Ovary (tissue), 9 donors: ENCODE results near the gene GARIN5A. TPM values are rescaled to one million over a fixed set of nuclear protein-coding genes. Genes with fewer than 3 reads are reported as not detected.

Source experiments
- DNase-seq, 5 donors: peaks; one replicate each; pipeline ENCODE4 v3.0.0-alpha.2; 2019 to 2020
- H3K27ac ChIP-seq, 2 donors: fragments of 200-600 bp; one replicate each; pipeline versions ENCODE4 v1.5.1 to v1.8.0; 2019 to 2022
- H3K27me3 ChIP-seq: fragments of 200-600 bp; one replicate; pipeline ENCODE4 v1.8.0; 2022
- H3K36me3 ChIP-seq: fragments of 200-600 bp; sonication (generic); one replicate; pipeline ENCODE4 v1.5.1; 2019
- H3K4me1 ChIP-seq: one replicate; pipeline ENCODE4 v1.8.1; 2013; ENCODE audit warnings: mild to moderate bottlenecking, moderate library complexity; ENCODE audit not compliant: insufficient read depth
- H3K4me3 ChIP-seq: fragments of 200-600 bp; sonication (generic); one replicate; pipeline ENCODE4 v1.5.1; 2017
- H3K9me3 ChIP-seq, 2 donors: fragments of 200-600 bp in 1 of 2; sonication (generic) in 1 of 2; one replicate each; pipeline versions ENCODE4 v1.5.1 to v1.8.1; 2013 to 2019; ENCODE audit warnings: mild to moderate bottlenecking in 1 of 2, moderate library complexity in 1 of 2
- CTCF ChIP-seq, 3 donors: fragments of 450-650 bp in 2 of 3; fragments of 200-600 bp in 1 of 3; IDR thresholded peaks; one replicate each; pipeline versions ENCODE4 v1.5.1 to v1.8.0; 2016 to 2022; ENCODE audit warnings: antibody characterized with exemption in 3 of 3, mild to moderate bottlenecking in 1 of 3
- EP300 ChIP-seq: sonication (generic); formaldehyde crosslinking; IDR thresholded peaks from one replicate; pipeline ENCODE4 v1.6.1; 2017; ENCODE audit warnings: antibody characterized with exemption
- POLR2A ChIP-seq: fragments of 450-650 bp; IDR thresholded peaks from one replicate; pipeline ENCODE4 v1.6.1; 2017; ENCODE audit warnings: antibody characterized with exemption, mild to moderate bottlenecking, moderate library complexity
- WGBS, 3 donors: extraction: QIAGEN DNeasy Blood & Tissue Kit in 1 of 3; methylation state at CpG; one replicate each; pipeline versions ENCODE4 v1.1.5 to v1.1.7; 2013 to 2017; 5-methylcytosine and 5-hydroxymethylcytosine counted together
- intact Hi-C, 4 donors: fragments of 100-400 bp; cut with DNase I; formaldehyde crosslinking; loops; one replicate each; pipeline versions ENCODE4 v1.11.0 to v1.15.1; 2022 to 2023
- polyA plus RNA-seq, 2 donors: library from polyadenylated mRNA; stranded (reverse); fragments of 200-250 nt in 1 of 2; fragments of 350-450 nt in 1 of 2; fragmentation: Illumina TruSeq in 1 of 2; extraction: RNeasy Lipid Tissue Mini Kit (QIAGEN cat#74804) in 1 of 2; gene quantifications; one replicate each; pipeline ENCODE4 v1.2.3, GENCODE V29; 2013 to 2014
- total RNA-seq, 7 donors: library from RNA; depleted of rRNA in 2 of 7; stranded (reverse); fragments of >200 nt in 2 of 7; fragmentation: NEBNext Ultra II Directional in 3 of 7; extraction: Animal tissue kit (Norgen Biotek cat#: 25700) in 3 of 7; gene quantifications; one replicate each; pipeline versions ENCODE4 v1.1.0 to v1.2.4, GENCODE V29; 2016 to 2023
- donor health status: DM: no; HTN: no; CAD: no; lungs with moderate emphysema.
- donor health status: DM: no; HTN: no; CAD: no.
- donor health status: Bipolar disorder and iron deficiency.
- donor health status: DM: yes; HTN: yes; CAD: no.
- donor health status: DM: no; HTN: no; CAD: no.
- donor health status: DM: yes; HTN: yes; CAD: no.

The GARIN5A gene
- total and polyA plus RNA-seq, 9 donors: 0.47 to 10.3 (median 3.3) TPM

DNA sequence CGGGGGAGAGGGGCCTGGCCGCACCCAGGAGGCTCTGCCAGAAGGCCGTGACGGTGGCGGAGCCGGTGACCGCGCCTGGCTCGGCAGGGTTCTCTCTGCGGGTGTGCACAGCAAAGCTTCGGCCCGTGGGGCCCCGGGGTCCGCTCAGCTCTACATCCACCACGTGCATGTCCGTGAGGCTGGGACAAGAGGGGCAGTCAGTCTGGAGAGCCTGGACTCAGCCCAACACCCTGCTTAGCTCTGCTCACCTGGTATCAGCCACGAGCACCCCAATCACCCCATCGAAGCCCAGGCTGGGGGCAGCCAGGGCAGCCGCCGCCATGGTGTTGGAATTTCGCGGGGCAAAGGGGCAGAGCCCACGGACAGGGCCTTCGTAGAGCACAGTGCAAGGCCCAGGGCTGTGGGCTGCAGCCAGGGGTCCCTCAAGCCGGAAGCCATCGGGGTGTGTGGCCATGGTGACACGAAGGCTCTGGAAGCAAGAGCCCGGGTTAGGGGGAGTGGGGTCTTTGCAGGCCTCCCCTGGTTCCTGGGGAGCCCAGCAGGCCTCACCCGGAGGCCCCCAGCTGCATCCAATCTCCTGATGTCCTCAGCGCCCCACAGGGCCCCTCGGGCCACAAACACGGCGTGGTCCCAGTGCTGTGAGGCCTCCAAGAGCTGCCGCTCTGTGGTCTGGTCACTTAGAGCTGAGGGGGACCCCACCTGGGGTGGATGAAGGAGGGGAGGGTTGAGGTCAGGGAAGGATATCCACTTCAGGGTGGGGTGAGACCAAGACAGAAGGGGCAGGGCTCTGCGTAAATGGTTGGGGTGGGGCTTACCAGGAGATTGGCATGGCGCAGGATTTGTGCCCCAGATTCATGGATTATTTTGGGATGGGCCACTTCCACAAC lies 35.7 kb upstream of the GARIN5A start:
- no peaks in the 10 kb centered on the region for H3K36me3 ChIP-seq
- H3K9me3 ChIP-seq: no peaks in the 10 kb centered on the region
- intact Hi-C loops: loop anchor here in 3 of 4 donors (5.0 to 10.0 kb wide), 3 partner anchors 160 to 350 kb away; partner anchors contain the start of genes ACP4 (in 1 of the 3) and IZUMO2 (in 1 of the 3)
- no peaks in the 10 kb centered on the region for H3K27me3 ChIP-seq
- WGBS, 3 donors: 76 to 79% (median 78%) methylated on average over 32 to 36 of the region's 36 CpGs
- peak overlapping the region in 1 of 2 donors; percentile 65 for H3K27ac ChIP-seq
- H3K4me3 ChIP-seq: peak overlapping the region; percentile 52
- H3K4me1 ChIP-seq: peaks cover 6% of the 10 kb centered on the region
- no peak for TF ChIP-seq POLR2A
- no peak for TF ChIP-seq EP300
- TF ChIP-seq CTCF (IDR thresholded peaks at IDR 0.05): no peak
- peak in 3 of 5 donors; percentile 59 to 68 (median 61) for DNase-seq

DNA sequence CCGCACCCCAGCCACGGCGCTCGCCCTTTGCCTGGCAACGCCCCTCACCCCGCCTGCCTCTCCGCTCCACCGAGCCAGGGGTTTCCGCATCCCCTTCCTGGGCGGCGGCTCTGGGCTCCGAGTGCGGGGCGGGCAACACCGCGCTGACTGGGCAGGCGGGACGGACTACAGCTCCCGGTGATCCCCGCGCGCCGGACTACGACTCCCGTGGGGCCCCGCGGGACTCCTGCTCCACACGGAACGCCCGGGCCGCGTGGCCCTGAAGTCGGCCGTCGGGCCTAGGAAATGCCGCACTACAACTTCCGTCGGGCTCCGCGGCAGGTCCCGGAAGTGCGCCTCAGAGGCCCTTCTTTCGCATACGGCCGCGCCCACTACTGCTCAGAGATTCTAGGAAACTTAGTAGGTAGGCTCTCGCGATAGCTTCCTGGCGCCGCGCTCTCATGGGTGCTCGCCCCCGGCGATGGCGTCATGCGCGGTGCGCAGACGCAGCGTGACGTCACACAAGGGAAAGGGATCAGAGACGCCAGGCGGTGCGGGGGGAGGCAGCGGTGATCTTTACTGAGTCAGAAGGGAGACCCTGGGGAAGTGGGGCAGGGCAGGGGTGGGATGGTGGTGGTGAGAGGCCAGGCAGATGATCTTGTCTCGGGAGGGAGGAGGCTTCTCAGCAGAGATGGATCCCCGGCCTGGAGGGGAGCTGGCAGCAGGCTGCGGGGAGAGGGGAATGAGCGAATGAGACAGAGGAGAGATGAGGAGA lies 34.6 kb upstream of the GARIN5A start, which contains the start of gene JOSD2:
Gene JOSD2 (minus strand): TSS at position 123 of the 754 bp plus-strand sequence. CDS start 760 bp downstream, outside the sequence.
- Histone ChIP-seq H3K9me3 (no peaks in the 10 kb centered on the region), H3K36me3 (no peaks in the 10 kb centered on the region), H3K4me3 (peak within 1 kb of the TSS; percentile 52), H3K27me3 (no peaks in the 10 kb centered on the region), H3K4me1 (peaks cover 6% of the 10 kb centered on the region), H3K27ac (peak within 1 kb of the TSS; percentile 64 to 65)
- peak; percentile 51 for TF ChIP-seq POLR2A
- peak in 2 of 3 donors; percentile 27 to 33 for TF ChIP-seq CTCF (IDR thresholded peaks at IDR 0.05)
- peak; percentile 76 for TF ChIP-seq EP300
- peak; percentile 98 to 99 (median 99) for DNase-seq
- 0 to 1% (median 1%) methylated on average over 64 to 69 of the region's 69 CpGs for WGBS, 3 donors
- intact Hi-C loops: loop anchor here in 3 of 4 donors (5.0 to 10.0 kb wide), 3 partner anchors 159 to 349 kb away; partner anchors contain the start of genes ACP4 (in 1 of the 3) and IZUMO2 (in 1 of the 3)

DNA sequence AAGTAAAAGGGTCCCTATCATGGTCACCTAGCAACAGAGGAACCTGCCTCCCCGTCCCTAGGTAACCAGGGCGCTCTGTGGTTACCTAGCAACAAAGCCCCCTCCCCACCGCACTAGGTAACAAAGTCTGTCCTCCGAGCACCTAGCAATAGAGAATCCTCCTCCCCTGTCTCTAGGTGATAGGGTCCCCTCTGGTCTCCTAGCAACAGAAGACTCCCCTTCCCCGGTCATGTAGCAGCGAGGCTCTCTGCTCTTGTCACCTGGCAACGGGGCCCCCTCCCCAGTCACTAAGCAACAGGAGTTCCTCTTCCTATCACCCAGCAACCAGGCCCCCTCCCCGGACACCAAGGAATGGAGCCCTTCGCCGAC lies 34.0 kb upstream of the GARIN5A start:
- no peak for DNase-seq
- H3K36me3 ChIP-seq: no peaks in the 10 kb centered on the region
- H3K27me3 ChIP-seq: no peaks in the 10 kb centered on the region
- peak overlapping the region; percentile 39 to 64 for H3K27ac ChIP-seq
- WGBS, 3 donors: 1 to 2% (median 1%) methylated on average over 10 of the region's 10 CpGs
- intact Hi-C loops: loop anchor here in 3 of 4 donors (5.0 to 10.0 kb wide), 3 partner anchors 158 to 348 kb away; partner anchors contain the start of genes ACP4 (in 1 of the 3) and IZUMO2 (in 1 of the 3)
- no peak for TF ChIP-seq EP300
- TF ChIP-seq POLR2A: no peak
- TF ChIP-seq CTCF (IDR thresholded peaks at IDR 0.05): no peak
- H3K9me3 ChIP-seq: no peaks in the 10 kb centered on the region
- peak overlapping the region; percentile 52 for H3K4me3 ChIP-seq
- H3K4me1 ChIP-seq: peaks cover 6% of the 10 kb centered on the region

DNA sequence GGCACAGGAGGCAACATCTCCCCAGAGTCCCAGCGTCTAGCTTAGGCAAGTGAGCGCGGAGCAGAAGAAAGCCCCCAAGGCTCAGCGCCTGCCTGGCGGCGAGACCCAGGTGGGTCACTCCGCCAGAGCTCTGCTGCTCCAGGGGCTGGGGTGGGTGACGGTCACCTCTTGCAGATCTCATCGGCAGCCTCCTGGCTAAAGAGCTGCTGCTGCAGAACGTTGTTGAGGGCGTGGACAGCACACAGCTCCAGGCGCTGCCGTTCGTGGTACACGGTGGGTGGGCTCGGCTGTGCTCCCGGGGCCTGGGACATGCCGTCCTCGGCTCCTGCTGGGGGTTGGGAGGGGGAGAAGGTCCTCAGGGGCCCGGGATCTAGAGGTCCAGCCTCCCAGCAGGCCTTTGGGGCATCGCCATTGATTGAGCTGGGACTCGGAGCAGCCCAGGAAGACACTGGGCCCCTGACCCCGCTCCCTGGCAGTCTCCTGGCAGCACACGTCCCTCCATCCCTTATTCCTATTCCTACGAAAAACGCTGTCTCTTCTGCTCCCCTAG lies 33.5 kb upstream of the GARIN5A start:
- H3K27me3 ChIP-seq: no peaks in the 10 kb centered on the region
- H3K9me3 ChIP-seq: no peaks in the 10 kb centered on the region
- H3K4me1 ChIP-seq: peaks cover 6% of the 10 kb centered on the region
- H3K4me3 ChIP-seq: peak overlapping the region; percentile 52
- intact Hi-C loops: loop anchor here in 3 of 4 donors (5.0 to 10.0 kb wide), 3 partner anchors 158 to 348 kb away; partner anchors contain the start of genes ACP4 (in 1 of the 3) and IZUMO2 (in 1 of the 3)
- H3K36me3 ChIP-seq: no peaks in the 10 kb centered on the region
- 30 to 33% (median 32%) methylated on average over 26 of the region's 26 CpGs for WGBS, 3 donors
- H3K27ac ChIP-seq: no peak overlapping the region
- DNase-seq: peak in 2 of 5 donors; percentile 63 to 68
- TF ChIP-seq EP300 (no peak), POLR2A (no peak), CTCF (IDR thresholded peaks at IDR 0.05) (no peak)
